ENCODE results near the gene DENND1A. TPM values are rescaled to one million over a fixed set of nuclear protein-coding genes. Genes with fewer than 3 reads are reported as not detected.

Gene DENND1A
- total RNA-seq, 1 experiment from 2014 or later, result 19.7 TPM

DNA sequence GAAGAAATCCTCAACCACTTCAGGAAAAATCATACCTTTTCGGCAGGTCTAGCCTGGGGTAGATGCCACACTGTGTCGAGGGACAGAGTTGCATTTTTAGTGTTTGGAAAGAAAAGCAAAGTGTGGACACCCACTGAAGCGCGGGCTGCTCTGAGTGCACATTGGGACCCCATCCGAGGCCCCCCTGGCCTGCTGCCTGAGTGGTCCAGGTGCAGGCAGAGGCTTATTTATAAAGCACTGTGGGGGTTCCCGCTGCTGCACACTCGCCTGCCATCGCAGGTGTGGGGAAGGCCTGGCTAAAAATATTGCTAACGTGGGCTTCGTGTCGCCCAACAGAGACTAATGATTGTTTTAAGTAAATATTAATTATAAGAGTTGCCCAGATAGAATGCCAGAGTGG lies 454.5 kb downstream of the DENND1A start:
- DNase-seq (ENCODE audit: low read depth, low spot score), result no peak
- Histone ChIP-seq H3K4me3 (ENCODE audit: low read depth in 2 of 2, low read length in 2 of 2) (no peak overlapping the region), H3K27me3 (ENCODE audit: control insufficient read depth, insufficient read depth, low read length) (no peaks in the 10 kb centered on the region), H3K9me3 (ENCODE audit: control insufficient read depth, insufficient read depth, low read depth, low read length) (no peaks in the 10 kb centered on the region), H3K4me1 (ENCODE audit: control insufficient read depth, insufficient read depth, low read length) (no peaks in the 10 kb centered on the region), H3K27ac (ENCODE audit: low read length) (no peak overlapping the region), H3K36me3 (ENCODE audit: control insufficient read depth, insufficient read depth, low read length) (no peaks in the 10 kb centered on the region)
- no peak for ATAC-seq
- CTCF ChIA-PET, result no interaction called here
- BruUV-seq (replicated peaks), result no TSS peak
- in situ Hi-C loops (cut with HindIII; ENCODE audit: low pct_unique_long_range_greater_than_20kb, low sequenced_read_pairs), result no loop called here
- POLR2A ChIA-PET, result no interaction called here
- intact Hi-C loops (cut with micrococcal nuclease; ENCODE audit: unreplicated experiment), result no loop called here
- TF ChIP-seq SIN3A (IDR thresholded peaks at IDR 0.05; ENCODE audit: borderline replicate concordance, insufficient read depth, low read depth, low read length) (no peak), TCF7L2 (IDR thresholded peaks at IDR 0.05; ENCODE audit: low read depth, low read length) (no peak), POLR2AphosphoS5 (IDR thresholded peaks at IDR 0.05; ENCODE audit: low read depth, low read length) (no peak)
- TF ChIP-seq, protein P1, sequence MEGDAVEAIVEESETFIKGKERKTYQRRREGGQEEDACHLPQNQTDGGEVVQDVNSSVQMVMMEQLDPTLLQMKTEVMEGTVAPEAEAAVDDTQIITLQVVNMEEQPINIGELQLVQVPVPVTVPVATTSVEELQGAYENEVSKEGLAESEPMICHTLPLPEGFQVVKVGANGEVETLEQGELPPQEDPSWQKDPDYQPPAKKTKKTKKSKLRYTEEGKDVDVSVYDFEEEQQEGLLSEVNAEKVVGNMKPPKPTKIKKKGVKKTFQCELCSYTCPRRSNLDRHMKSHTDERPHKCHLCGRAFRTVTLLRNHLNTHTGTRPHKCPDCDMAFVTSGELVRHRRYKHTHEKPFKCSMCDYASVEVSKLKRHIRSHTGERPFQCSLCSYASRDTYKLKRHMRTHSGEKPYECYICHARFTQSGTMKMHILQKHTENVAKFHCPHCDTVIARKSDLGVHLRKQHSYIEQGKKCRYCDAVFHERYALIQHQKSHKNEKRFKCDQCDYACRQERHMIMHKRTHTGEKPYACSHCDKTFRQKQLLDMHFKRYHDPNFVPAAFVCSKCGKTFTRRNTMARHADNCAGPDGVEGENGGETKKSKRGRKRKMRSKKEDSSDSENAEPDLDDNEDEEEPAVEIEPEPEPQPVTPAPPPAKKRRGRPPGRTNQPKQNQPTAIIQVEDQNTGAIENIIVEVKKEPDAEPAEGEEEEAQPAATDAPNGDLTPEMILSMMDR (IDR thresholded peaks at IDR 0.05), result no peak
- TF ChIP-seq, protein P2, sequence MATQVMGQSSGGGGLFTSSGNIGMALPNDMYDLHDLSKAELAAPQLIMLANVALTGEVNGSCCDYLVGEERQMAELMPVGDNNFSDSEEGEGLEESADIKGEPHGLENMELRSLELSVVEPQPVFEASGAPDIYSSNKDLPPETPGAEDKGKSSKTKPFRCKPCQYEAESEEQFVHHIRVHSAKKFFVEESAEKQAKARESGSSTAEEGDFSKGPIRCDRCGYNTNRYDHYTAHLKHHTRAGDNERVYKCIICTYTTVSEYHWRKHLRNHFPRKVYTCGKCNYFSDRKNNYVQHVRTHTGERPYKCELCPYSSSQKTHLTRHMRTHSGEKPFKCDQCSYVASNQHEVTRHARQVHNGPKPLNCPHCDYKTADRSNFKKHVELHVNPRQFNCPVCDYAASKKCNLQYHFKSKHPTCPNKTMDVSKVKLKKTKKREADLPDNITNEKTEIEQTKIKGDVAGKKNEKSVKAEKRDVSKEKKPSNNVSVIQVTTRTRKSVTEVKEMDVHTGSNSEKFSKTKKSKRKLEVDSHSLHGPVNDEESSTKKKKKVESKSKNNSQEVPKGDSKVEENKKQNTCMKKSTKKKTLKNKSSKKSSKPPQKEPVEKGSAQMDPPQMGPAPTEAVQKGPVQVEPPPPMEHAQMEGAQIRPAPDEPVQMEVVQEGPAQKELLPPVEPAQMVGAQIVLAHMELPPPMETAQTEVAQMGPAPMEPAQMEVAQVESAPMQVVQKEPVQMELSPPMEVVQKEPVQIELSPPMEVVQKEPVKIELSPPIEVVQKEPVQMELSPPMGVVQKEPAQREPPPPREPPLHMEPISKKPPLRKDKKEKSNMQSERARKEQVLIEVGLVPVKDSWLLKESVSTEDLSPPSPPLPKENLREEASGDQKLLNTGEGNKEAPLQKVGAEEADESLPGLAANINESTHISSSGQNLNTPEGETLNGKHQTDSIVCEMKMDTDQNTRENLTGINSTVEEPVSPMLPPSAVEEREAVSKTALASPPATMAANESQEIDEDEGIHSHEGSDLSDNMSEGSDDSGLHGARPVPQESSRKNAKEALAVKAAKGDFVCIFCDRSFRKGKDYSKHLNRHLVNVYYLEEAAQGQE (IDR thresholded peaks at IDR 0.05; ENCODE audit: insufficient read depth in 1 of 2, low read depth in 2 of 2, low read length in 1 of 2), result no peak

- ATAC-seq, result no peak
- ChIA-PET CTCF (no interaction called here), POLR2A (no interaction called here)
- no peak overlapping the region for H3K27ac ChIP-seq (ENCODE audit: low read length)
- H3K9me3 ChIP-seq (ENCODE audit: control insufficient read depth, insufficient read depth, low read depth, low read length), result no peaks in the 10 kb centered on the region
- no peaks in the 10 kb centered on the region for H3K36me3 ChIP-seq (ENCODE audit: control insufficient read depth, insufficient read depth, low read length)
- BruUV-seq (replicated peaks), result no TSS peak
- TF ChIP-seq, protein P2 (IDR thresholded peaks at IDR 0.05; ENCODE audit: insufficient read depth in 1 of 2, low read depth in 2 of 2, low read length in 1 of 2), result no peak
- TF ChIP-seq SIN3A (IDR thresholded peaks at IDR 0.05; ENCODE audit: borderline replicate concordance, insufficient read depth, low read depth, low read length) (no peak), TCF7L2 (IDR thresholded peaks at IDR 0.05; ENCODE audit: low read depth, low read length) (no peak), POLR2AphosphoS5 (IDR thresholded peaks at IDR 0.05; ENCODE audit: low read depth, low read length) (no peak)
- TF ChIP-seq, protein P1 (IDR thresholded peaks at IDR 0.05), result no peak
- in situ Hi-C loops (cut with HindIII; ENCODE audit: low pct_unique_long_range_greater_than_20kb, low sequenced_read_pairs), result no loop called here
- no peak overlapping the region for H3K4me3 ChIP-seq (ENCODE audit: low read depth in 2 of 2, low read length in 2 of 2)
- DNase-seq (ENCODE audit: low read depth, low spot score), result no peak
- intact Hi-C loops (cut with micrococcal nuclease; ENCODE audit: unreplicated experiment), result no loop called here
- no peaks in the 10 kb centered on the region for H3K4me1 ChIP-seq (ENCODE audit: control insufficient read depth, insufficient read depth, low read length)
- no peaks in the 10 kb centered on the region for H3K27me3 ChIP-seq (ENCODE audit: control insufficient read depth, insufficient read depth, low read length)
Observed at GRCh38 chr9:123472862-123473614, 456.9 kb downstream of the DENND1A start.
